GM19240 (cell line): Measurements from ENCODE around the gene MPPED2.

ENCODE experiments used
- DNase-seq: peaks from one replicate; pipeline ENCODE4 v3.0.0; 2011; ENCODE audit warnings: low spot score; ENCODE audit not compliant: insufficient read length

MPPED2 gene

DNA sequence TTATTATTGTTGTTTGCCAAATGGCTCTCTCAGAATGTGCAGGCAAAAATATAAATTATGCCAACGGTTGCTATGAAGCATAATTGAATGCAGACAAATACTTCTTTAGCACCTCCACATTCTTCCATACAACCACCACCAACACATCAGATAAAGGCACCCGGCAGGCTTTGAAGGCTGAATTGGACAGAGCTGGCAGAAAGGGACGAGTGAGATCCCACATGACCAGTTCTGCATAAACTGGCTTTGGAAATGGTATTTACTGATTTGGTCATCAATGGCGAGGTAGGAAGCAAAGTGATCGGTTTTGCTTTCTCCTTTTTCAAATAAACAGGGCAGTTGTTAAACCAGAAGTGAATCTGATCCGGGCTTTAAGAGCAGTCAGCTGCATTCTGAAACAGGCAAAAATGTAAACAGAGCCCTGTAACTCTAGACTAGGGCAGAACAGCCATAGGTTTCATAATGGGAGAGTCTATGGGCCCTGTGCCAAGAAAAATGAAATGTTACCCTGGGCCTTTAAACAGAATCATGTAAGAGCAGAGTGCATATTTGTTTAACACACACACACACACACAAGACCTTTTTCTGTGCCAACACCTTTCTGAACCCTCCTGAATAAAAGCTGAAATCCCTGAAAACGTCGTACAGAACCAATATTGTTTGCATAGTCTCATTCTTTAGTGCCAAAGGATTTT is 97.7 kb downstream of the MPPED2 start:
- no peak for DNase-seq

DNA sequence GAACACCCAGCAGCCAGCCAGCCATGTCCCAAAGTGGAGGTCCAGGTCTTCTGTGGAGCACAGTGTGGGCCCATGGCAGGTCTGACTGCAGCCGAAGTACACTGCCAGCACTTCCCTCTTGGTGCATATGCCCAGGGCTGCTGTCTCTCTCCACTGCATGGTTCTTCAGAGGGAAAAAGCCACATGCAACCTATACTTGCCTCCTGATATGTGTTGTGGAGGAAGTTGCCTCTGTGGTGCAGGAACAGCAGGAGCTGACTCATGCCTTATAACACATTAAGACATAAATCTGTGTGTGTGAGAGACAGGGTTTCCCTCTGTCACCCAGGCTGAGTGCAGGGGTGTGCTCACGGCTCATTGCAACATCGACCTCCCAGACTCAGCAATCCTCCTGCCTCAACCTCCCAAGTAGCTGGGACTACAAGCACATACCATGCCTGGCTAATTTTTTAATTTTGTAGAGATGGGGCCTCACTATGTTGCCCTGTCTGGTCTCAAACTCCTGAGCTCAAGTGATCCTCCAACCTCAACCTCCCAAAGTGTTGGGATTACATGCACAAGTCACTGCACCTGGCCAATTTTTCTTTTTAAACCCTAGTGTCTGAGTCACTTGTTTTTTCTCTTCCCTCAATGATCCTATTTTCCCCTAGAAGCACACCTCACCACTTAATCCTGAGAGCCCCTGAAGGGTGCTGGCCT is 98.8 kb downstream of the MPPED2 start:
- DNase-seq, result no peak

DNA sequence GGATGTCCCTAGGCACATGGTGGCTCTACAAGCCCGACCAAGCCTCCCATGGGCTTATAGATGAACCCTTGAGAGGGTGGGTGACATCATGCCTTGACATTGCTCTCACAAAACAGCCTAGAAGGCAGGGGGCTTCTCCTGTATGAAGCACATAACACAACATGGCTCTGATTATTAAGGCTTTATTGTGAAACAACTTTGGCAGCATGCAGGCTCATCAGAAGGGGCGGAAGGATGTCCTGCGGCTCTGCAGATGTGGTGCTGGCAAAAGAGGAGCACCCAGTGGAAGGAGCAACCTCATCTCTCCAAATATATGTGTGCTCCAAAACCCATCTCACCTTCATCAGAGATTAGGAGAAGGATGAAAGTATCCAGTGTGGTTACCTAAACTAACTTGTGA is 100.4 kb downstream of the MPPED2 start:
- no peak for DNase-seq

DNA sequence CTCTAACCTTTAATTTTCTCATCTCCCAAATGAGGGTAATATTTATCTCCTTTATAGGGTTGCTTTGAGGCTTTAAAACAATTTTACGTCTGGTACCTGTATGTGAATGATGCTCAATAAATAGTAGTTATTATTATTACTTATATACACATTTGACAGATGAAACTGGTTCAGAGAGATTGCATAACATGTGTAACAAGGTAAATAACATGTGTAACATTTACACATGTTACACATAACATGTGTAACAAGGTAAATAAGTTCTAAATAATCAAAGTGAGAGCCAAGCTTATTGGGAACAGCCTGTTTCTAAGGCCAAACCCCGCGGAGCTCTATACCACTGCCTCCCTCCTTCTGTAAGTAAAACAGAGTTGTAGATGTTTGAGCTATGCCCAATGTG is 100.9 kb downstream of the MPPED2 start:
- DNase-seq, result no peak

DNA sequence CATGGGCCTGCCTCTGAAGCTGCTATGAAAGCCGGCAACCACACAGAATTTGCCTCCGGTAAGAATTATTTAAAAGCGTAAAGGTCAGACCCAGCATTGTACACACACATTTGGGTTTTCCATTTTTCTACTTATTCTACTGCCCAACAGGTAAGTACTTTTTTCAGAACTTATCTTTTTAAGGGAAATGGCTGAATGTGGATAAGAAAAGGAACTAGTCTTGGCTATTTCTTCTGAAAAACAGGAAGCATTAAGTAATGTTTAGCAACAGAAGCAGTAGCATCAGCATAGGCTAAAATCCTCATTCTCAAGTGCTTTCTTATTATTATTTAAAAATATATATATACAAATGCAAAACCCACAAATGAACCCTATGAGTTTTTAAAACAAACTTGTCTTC is 103.1 kb downstream of the MPPED2 start:
- DNase-seq, result no peak

DNA sequence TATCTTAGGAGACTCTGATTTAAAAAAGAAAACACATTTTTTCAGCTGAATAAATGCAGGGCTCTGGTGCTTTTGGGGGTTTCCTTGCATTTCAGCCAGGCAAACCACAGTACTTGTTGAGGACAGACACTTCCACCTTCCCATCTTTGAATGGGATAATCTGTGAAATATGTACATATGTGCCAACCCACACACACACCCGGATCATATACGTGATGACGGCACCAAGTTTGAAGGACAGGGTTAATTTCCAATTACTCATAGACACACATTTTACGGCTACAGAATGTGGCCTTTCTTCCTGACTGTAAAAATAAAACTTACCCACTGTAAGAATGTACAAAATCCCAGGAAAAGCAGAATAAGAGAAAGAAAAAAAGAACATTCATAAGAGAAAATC is 104.4 kb downstream of the MPPED2 start:
- DNase-seq, result no peak

DNA sequence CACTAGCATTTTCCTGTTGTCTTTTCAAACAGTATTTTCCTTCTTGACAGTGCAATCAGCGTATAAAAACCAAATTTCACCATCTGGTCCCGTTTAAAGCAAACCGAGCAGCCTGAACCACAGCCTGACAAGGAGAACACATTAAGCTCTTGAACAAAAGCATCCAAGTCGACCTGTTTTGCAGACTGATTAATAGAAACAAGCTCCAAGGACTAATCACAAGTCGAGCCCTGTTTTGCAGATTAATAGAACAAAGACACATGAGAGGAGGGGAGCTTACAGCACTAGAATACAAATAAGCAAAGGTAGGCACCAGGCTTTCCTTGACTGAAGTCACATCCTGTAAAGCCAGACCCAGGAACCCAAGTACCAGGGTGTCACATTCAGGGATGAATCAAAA is 104.8 kb downstream of the MPPED2 start:
- no peak for DNase-seq

DNA sequence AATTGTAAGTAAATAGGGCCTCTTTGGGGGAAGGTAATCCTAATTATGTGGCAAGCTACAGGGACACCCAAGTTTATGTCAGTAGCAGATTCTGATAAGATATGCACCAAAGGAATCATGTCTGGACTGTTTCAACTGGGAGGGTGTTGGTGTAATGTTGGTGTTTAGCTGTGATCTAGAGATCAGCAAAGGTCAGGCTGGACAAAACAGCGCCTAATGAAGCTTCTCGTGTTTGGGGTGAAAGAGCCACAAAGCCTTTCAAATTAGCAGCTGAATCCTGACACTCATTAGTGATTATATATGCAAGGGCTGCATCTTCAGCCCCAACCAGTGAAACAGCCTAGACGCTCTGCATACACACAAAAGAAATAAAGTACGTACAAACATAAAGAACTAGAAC is 106.3 kb downstream of the MPPED2 start:
- no peak for DNase-seq

DNA sequence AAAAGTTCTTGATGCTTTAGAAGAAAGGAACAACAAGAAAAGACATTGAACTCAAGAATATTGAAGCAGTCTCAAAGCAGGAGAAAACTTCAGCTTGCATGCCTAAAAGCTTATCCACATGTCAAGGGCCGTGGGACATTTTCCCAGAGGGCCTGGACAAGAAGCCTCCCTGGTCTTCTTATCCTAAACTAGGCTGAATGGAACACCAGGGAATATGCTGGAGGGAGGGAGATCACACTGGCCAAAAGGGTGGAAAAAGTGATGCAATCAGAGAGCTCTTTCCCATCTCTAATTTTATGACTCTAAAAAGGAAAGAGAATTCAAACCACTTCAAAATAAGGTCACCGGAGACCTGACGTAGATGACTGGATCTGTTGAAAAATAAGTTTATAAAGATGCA is 107.2 kb downstream of the MPPED2 start:
- DNase-seq, result no peak

DNA sequence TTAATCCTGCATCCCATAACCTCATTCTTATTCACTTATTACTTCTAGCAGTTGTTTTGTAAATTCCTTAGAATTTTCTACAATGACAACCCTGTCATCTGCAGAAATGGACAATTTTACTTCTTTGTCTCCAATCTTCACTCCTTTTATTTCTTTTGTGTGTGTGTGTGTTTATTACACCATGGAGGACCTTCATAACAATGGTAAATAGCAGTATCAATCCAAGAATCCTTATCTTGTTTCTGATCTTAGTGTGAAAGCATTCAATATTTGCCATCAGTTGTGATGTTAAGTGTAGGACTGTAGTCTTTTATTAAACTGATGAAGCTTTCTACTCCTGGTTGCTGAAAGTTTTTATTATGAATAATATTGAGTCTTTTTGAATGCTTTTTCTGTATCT is 109.1 kb downstream of the MPPED2 start:
- no peak for DNase-seq

DNA sequence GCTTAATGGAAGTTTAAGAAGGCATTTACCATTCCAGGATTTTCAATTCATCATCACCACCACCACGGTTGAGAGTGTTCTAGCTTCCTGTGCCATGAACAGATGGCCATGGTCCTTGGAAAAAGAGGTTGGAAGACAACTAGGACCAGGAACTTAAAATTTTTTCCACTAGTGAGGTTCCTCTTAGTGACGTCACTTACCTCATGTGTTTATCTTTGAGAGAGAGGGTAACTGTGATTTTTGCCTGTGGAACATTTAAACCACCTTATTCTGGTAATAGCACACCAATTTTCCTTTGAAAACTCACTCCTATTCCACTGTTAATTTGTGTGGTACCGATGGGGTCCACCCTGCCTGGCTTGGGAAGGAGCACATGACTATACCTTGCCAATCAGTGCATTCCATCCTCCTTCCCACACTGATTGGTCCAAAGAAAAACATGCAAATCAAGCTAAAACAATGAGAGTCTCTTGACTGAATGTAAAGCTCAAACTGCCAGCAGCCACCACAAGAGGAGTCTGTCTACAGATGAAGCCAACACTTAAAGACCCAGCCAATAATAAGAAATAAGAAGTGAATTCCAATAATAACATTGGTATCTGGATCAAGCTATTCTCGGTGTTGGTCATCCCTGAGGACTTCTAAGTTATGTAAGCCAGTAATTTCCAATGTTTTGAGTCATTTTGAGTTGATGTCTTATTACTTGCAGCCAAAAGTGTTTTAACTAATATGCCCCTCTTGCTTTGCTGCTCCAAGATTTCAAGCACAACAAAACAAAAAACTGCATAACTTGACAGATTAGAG is 111.8 kb downstream of the MPPED2 start:
- no peak for DNase-seq

DNA sequence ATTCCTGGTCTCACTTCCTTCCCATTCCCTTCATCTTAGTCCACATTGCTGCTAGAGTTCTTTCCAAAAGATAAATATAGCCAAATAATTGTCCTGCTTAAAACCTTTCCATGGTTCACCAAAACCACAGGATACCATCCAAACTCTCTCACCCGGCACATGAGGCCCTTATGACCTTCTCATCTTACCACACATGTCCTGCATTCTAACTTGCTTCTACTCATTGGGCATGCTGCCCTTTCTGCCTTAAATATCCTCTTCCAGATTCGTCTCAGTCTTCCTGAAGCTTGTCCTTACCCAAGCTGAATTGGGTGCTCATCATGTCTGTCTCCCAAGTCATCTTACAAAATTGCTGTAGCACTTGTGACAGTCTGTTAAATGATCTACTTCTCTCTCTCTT is 114.9 kb downstream of the MPPED2 start:
- no peak for DNase-seq

DNA sequence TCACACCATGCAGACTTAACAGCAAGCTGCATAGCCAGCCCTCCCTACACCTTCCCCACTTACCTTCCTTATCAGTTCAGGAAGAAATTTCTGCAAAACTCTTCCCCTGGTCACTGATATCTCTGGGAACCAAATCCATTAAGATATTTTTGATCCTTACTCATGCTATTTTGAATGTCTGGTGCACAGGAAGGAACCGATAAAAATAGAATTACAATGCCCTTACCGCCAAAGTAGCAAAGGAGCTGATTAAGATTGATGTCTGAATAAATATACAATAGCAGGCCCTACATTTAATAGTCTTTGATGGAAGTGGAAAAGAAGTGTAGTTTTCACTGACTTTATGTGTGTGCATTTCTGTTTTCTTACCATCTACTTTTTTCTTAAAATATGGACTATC is 117.3 kb downstream of the MPPED2 start:
- DNase-seq, result no peak

DNA sequence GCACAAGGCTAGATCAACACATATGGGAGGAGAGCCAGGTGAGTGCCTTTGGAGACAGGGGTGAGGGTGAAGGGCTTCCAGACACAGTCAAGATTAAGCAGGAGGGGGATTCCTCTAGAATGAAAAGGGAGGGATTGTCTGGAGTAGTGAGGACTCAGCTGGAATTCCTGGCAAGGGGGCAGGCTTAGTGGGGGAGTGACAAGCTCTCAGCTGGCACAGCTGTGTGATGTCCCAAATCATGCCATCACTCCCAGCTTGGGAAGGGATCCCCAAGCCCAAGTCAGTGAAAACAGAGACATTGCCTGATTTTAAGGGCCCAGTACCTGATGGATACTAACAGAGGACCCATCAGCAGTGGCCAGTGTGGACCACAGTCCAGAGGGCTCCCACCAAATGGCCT is 119.0 kb downstream of the MPPED2 start:
- DNase-seq, result no peak

DNA sequence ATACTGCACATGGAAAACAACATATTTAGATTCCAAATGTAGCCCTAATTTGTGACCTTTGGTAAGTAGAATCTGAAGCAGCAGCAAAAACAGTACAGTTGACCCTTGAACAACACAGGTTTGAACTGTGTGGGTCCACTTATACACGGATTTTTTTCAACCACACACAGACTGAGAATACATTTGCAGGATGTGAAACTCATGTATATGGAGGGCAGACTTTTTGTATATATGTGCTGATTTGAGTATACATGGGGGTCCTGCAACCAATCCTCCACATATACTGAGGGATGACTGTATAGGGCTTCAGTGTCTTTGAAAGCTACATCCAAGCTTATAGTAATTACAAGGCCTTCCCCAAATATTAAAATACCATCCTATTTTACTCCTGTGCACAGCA is 120.5 kb downstream of the MPPED2 start:
- DNase-seq, result no peak

DNA sequence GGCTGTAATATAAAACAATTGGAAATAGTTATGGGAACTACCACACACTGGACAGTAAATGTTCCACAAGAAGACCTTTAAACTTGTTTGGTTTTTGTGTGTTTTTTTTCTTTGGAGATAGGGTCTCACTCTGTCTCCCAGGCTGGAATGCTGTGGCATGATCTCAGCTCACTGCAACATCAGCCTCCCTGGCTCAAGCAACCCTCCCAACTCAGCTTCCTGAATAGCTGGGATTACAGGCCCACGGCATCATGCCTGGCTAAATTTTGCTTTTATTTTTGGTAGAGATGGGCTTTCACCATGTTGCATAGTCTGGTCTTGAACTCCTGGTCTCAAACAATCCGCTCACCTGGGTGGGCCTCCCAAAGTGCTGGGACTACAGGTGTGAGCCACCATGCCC is 121.0 kb downstream of the MPPED2 start:
- DNase-seq, result no peak

DNA sequence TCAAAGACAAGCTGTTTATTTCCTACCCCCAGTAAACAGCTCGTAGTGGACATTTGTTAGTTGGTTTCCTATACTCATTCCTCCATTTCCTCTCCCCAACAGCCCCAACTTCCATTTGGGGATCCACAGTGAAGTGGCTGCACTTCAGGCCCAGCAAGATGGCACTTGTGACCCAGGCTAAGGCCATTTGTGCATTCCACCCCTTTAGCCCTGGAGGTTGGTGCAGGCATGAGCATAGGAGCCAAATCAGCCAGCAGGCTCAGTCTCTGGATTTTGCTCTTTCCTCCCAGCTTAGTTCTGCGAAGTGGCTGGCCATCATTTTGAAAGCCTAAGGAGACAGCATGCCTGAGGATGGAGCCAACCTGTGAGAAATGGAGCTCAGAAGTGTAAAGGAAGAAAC is 122.9 kb downstream of the MPPED2 start:
- DNase-seq, result no peak

DNA sequence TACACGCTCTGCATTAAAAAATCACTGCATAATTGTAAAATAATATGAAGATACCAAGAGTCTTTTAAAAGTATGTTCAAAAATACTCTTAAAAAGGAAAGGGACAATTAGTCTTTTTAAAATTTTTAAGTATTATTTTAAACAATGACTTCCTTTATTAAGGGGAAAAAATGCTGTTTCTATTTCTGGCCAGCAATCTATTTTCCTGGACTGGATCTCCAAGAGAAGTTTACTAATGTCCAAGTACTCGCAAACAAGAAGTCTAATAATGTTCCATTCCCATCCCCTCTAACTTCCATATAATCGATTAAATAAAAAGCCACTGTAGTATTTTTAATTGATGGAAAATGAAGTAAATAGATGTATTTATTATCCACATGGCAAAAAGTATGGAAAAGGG is 123.7 kb downstream of the MPPED2 start:
- no peak for DNase-seq

DNA sequence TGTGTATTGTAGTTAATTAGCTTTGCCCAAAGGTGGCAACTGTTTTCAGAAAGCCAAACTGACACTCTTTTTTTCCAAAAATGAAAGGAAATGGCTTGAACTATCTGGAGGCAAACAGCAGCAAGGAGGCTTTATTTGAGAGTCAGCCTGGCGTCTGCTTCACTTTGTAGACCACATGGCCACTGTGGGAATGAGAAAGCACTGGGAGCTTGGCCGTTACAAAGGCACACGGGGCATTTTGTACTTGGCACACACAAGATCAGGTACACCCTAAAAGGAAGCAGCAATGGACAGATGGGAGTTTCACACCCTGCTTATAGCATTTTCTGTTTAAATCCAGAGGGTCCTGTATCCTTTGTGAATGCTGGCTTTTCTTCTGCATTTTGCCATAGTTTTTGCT is 126.3 kb downstream of the MPPED2 start:
- DNase-seq, result no peak

DNA sequence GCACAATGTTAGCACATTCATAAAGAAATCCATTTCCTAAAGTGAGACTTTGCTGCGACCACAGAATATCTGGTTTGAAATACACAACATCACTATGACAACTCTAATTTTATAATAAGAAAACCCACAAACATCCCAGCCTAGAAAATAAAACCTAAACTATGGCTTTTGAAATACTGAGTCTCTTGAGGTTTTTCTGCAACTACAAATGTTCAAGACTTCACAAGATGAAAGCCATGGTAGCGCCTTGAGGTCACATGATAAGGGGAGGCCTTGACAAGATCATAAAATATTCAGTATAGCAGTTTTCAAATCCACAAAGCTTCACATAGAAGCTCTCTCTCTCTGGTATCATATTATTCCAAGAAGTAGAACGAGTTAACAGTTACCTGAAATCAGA is 126.8 kb downstream of the MPPED2 start:
- no peak for DNase-seq

DNA sequence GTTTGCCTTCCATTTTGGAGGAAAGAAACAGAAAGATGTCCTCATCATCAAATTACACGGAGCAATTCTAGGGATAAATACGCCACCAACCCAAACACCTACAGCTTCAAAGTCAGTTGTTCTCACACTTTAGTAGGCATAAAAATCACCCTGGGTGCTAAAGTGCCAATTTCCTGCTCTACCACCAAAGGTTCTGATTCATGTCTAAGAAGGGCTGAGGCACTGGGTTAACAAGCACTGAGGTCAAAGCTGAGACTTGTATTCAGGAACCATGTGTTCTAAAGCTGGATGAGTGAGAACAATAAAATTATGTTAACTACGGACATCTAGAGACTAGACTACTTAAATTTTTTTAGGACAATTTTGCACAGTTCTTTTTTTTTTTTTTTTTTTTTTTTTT is 127.6 kb downstream of the MPPED2 start:
- no peak for DNase-seq

DNA sequence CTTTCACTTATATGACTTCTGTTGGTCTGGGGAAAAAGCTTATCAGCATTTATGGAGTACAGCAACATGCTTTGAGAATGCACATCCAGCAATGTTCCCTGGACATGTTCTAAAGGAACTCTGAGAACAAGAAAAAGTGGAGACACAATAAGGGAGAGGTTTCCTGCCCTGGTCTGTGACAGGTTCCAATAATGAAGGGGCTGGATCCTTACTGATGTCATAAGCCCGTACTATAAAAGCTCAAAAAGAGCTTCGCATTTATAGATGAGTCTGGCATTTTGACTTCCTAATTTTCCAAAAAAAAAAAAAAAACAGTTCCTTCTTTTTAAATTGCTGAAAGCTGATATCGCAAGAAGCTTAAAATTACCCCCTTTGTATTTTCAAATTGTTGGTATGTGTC is 129.1 kb downstream of the MPPED2 start:
- no peak for DNase-seq

DNA sequence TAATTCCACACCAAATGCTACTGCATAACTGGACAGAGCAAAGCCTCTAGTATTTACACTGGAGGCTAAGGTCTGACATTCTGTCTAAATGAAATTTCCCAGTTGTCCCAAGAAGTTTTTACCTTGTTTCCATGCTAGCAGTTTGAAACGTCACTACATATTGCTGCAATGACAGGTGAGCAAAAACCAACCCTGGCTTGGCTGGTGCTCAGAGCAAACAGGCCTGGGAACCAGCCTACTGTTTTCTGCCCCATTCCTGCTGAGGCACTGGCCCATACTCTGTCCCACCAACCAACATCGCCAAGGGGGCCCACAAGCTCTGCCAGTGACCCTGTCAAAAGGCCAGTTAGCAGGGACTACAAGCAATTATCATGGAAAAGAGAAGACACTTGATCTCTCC is 131.1 kb downstream of the MPPED2 start:
- DNase-seq, result no peak
